HG02943 (cell line): ENCODE results near the gene MTHFD2.
"Not testable (repeated sequence)": the region's sequence is repeated elsewhere in the genome, so short reads cannot be mapped to it uniquely, and the experiment has no call there.

Experiments
- ATAC-seq: cut with Tn5 transposase; IDR thresholded peaks from one replicate; pipeline ENCODE4 v1.9.1; 2021; ENCODE audit warnings: mild to moderate bottlenecking, low read depth, moderate library complexity; ENCODE audit not compliant: unreplicated experiment

Gene MTHFD2

DNA sequence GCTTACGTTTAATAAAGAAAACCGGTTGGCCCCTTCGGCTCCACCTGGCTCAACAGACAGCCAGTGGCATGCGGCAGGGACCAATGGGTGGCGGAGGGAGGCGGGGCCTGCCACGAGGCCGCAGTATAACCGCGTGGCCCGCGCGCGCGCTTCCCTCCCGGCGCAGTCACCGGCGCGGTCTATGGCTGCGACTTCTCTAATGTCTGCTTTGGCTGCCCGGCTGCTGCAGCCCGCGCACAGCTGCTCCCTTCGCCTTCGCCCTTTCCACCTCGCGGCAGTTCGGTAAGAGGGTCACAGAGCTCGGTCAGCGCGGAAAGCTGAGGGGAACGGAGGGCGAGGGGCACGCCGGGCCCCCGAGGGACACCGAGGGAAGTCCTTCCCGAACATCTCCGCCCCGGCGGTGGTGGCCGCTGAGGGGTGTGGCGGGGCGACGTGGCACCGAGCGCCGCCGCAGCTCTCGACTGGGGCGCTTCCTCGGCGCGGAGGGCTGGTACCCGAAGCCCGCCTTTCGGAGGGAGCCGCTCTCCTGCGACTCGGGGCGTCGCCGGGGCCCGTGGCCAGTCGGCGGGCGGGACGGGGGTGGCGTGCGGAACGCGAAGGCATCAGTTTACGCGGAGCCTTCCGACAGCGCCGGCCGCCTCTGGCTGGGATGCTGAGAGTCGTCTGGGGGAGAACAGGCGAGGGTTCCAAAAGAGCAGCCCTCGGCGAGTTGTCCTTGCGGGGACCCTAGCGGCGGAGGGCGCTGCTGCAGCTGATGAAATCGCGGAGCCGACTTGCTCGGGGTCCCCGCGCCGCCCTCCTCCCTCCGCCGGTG lies at the start of gene MTHFD2:
MTHFD2 (plus strand) TSS at position 155 of the 814 bp plus-strand sequence; CDS start at position 182, 27 bp downstream.
- peak; percentile 87 for ATAC-seq

DNA sequence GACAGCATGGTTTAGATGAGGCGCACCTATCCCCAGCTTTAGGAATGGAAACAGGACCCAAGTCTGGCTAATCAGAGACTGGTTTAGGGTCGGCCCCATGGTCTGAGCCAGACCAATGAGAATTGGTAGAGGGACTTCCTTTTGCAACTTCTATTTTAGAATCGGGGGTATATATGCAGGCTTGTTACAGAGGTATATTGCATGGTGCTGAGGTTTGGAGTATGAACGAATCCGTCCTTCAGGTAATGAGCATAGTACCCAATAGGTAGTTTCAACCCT lies 49.2 kb upstream of the MTHFD2 start:
- no peak for ATAC-seq

DNA sequence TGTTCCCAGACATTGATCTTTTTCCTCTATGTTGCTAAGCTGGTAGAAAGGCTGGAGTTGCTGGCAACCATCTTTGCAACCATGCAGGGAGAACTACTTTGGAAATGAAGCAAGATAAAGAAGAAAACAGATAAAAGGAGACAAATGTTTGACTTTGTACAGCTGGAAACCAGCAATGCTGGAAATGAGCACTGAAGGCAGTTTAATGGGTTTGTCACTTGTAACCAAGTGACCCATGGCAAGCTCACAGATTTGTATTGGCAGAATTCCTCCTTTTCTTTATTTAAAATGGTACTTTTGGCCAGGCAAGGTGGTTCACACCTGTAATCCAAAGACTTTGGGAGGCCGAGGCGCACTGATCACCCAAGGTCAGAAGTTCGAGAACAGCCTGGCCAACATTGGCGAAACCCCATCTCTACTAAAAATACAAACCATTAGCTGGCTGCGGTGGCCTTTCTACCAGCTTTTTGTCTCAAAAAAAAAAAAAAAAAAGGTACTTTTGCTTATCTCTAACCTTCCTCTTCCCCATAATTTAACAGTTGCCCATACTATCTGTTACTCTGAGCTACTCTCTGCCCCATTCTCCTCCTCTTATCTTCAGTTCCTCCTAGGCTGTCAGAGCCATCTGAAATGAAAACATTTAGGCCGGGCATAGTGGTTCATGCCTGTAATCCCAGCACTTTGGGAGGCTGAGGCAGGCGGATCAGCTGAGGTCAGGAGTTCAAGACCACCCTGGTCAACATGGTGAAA lies 48.7 kb upstream of the MTHFD2 start:
- no peak for ATAC-seq

DNA sequence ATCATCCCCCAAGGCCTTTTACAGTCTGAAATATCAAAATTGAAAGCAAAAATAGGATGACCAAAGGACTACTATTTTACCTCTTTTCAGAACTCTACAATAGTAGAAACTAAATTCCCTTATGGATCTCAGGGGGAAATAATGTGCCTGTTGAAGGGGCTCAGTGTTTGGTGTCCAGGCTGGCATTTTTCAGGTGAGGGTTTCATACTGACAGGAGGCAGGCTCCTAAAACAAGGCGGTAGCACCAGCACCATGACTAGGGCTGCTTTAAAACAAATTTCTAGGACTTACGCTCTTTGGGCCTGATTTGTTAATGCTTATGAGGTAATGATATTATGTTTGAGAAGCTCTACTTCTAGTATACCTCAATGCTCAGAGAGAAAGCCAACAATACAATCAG lies 45.5 kb upstream of the MTHFD2 start:
- ATAC-seq, result no peak

DNA sequence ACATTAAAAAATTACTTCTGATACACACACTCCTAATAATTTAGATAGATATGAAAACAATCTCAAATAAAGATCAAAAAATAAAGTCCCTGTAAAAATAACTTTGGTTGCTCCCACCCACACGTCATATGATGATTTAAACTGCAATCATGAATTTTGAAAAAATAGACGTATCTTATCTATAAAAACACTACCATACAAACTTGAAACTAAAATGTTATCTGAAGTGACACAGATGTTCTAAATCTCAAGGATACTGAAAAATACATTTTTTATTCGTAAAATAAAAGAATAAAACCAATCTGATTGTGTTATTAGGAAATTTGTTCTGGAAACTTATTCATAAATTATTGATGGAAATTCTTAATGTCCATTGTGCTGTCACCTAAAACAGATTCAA lies 42.6 kb upstream of the MTHFD2 start:
- no peak for ATAC-seq

DNA sequence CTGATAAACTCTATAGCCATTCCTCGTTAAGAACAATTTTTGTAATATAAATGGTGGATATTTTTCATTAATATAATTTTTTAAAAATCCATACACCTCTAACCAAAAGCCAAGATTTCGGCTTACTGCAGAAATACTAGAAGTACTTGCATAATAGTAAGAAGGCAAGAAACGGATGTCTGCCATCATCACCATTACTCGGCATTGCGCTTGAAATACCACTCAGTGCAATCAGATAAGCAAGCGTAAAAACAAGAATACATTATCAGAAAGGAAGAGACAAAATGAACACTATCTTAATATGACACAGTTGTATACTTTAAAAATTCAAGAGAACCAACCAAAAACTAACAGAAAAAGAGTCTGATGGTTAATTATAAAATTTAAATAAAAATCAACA lies 35.5 kb upstream of the MTHFD2 start:
- no peak for ATAC-seq

DNA sequence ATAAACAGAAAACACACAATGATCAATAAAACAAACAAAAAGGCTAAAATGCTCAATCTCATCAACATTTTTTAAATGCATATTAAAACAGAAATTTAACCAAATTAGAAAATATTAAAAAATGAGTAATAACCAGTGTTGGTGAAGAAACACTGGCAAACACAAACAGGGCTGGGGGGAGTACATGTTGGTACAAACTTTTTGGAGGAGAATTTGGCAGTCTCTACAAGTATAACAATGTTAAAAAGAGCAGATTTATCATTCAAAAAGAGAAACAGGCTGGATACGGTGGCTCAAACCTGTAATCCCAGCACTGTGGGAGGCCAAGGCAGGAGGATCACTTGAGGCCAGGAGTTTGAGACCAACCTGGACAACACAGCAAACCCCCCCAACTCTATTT lies 33.7 kb upstream of the MTHFD2 start:
- ATAC-seq, result no peak

DNA sequence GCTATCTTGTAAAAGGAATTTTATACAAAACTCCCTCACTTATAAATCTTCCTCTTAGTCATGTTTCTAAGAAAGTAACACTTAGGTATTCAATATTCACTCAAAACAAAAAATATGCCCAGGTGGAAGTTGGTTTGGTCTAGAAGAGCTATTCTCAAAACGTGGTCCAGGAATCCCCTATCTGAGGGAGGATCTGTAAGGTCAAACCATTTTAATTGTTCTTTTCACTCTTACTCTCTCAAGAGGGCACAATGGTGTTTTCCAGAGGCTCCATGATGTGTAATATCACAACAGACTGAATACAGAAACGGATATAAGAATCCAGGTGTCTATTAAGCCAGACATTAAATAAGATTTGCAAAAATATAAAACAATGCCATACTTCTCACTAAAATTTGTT lies 29.7 kb upstream of the MTHFD2 start:
- ATAC-seq, result no peak

DNA sequence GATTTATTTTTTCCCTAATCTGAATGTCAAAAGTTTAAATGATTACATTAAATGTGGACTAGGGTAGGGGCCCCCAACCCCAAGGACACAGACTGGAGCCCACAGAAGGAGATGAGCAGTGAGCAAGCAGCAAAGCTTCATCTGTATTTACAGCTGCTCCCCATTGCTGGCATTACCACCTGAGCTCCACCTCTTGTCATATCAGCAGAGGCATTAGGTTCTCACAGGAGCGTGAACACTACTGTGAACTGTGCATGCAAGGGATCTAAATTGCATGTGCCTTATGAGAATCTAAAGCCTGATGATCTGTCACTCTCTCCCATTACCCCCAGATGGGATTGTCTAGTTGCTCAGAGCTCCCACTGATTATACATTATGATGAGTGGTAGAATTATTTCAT lies 23.5 kb upstream of the MTHFD2 start:
- no peak for ATAC-seq

DNA sequence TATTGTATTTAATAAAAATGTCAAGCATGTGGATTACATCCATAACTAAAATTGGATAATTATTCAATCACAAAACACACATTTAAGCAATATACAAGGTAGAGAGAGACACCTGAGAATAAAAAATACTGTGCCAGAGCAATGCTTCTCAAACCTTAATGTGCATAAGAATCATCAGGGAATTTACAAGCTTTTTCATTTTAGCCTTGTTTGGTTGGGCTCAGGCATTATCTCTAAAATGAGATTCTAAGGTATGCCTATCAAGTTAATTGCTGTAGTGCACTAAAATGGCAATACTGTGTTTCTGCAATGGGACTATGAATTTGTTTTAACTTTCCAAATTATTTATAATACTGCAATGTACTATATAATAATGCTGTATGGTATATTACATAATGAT lies 20.7 kb upstream of the MTHFD2 start:
- no peak for ATAC-seq

DNA sequence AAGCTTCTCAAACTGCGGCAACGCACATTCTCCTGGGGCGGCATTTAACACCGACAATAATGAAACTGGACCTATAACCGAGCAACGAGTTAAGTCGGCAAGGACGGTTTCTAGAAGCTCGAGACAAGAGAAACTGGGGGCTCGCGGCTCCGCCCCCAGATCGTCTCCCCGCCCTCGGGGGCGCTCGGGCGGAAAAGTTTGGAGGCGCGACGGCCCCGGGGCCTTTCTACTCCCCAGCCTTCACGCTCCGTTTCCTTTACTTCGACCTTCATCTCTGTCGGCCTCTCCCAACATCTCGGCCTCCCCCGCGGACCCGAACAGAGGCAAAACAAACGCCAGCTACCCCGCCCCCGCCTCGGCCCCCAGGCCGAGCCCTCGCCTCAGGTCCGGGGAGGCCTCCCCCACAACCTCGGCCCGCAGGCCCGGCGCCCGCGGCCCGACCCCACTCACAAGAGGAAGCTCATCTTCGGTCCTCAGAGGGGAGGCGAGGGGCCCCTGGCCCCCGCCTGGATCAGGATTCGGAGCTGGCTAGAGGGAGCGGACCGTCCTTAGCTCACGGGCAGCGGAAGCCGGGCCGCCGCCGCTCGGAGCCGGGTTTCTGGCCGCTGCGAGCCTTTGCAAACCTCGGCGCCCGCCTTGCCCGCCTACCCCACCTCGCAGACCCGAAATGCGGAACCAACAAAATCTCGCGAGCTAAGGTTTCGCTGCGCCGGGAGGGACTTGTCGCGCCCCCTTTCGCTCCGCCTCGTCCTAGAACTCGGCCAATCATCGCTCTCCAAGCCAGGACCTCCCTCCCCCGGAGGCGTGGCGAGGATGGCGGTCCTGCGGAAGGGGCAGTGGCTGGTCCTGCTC lies 20.0 kb upstream of the MTHFD2 start, which contains the start of gene MOB1A:
MOB1A (minus strand) TSS at position 669 of the 852 bp plus-strand sequence; CDS start at position 464, 205 bp downstream.
- peak; percentile 77 for ATAC-seq

DNA sequence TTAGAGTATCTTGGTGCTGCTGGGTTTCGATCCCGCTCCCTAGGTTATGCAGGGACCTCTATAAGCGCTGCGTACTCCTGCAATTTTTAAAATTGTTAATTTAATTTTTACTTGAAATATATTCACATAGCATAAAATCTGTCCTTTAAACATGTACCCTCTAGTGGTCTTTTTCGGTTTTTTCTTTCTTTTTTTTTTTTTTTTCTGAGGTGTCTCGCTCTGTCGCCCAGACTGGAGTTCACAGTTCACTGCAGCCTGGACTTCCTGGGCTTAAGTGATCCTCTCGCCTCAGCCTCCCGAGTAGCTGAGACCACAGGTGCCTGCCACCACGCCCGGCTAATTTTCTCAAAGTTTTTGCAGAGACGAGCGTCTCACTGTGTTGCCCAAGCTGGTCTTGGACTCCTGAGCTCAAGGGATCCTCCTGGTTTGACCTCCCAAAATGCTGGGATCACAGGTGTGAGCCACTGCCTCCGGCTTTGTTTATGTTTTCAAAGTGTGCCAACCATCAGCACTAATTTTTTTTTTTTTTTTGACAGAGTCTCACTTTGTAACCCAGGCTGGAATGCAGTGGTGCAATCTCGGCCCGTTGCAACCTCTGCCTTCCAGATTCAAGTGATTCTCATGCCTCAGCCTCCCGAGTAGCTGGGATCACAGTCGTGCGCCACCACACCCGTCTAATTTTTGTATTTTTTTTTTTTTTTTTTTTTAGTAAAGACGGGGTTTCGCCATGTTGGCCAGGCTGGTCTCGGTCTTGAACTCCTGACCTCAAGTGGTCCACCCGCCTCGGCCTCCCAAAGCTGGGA lies 19.2 kb upstream of the MTHFD2 start:
- ATAC-seq, result peak; percentile 18

DNA sequence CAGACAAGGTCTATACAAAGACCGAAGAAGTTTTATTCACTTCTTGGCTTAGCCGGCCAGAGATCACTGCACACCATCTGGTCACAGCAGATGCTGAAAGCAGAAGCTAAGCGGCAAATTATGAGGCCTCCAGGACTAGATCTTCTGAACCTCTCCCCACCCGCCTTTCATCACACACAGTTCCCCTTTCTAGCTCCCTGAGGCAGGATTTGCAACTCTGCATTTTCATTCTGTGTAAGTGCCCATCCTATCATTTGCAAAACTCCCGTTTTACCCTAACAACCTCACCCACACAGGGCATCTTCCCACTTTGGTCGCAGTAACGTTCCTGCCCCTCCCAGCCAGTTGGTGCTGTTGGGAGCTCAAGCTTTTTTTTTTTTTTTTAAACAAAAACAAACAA lies 16.7 kb upstream of the MTHFD2 start:
- no peak for ATAC-seq

DNA sequence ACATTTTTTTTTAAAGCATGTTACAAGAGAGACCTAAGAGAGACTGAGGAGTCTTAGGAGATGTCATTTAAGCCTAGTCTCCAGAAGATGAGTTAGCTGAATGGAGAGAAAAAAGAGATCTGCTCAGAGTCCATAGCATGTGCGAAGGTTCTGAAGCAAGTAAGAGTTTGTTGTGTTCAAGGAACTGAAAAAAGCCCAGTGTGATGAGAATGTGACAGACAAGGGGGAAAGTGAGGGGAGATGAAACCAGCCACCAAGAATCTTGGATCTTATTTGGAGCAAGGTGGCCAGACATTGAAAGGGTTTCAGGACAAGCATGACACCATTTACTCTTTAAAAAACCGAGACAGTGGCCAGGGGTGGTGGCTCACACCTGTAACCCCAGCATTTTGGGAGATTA lies 14.5 kb upstream of the MTHFD2 start:
- ATAC-seq, result no peak

DNA sequence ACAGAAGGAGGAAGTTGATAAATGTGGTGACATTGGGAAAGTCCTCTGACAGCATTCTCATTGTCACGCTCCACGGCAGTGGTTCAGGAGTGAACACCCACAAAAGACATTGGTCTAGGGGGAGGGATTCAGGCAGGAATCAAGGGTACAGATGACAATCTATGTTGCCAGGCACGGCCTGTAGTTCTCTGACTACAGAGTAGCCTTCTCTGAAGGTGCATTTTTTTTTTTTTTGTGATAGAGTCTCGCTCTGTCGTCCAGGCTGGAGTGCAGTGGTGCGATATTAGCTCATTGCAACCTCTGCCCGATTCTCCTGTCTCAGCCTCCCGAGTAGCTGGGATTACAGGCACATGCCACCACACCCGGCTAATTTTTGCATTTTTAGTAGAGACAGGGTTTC lies 12.4 kb upstream of the MTHFD2 start:
- peak; percentile 42 for ATAC-seq

DNA sequence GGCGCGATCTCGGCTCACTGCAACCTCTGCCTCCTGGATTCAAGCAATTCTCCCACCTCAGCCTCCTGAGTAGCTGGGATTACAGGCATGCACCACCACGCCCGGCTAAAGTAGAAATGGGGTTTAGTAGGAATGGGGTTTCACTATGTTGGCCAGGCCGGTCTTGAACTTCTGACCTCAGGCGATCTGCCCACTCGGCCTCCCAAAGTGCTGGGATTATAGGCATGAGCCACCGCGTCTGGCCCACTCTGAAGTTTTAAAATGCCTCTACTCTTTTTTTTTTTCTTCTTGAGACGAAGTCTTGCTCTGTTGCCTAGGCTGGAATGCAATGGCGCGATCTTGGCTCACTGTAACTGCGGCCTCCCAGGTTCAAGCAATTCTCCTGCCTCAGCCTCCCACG lies 11.7 kb upstream of the MTHFD2 start:
- not testable (repeated sequence) for ATAC-seq

DNA sequence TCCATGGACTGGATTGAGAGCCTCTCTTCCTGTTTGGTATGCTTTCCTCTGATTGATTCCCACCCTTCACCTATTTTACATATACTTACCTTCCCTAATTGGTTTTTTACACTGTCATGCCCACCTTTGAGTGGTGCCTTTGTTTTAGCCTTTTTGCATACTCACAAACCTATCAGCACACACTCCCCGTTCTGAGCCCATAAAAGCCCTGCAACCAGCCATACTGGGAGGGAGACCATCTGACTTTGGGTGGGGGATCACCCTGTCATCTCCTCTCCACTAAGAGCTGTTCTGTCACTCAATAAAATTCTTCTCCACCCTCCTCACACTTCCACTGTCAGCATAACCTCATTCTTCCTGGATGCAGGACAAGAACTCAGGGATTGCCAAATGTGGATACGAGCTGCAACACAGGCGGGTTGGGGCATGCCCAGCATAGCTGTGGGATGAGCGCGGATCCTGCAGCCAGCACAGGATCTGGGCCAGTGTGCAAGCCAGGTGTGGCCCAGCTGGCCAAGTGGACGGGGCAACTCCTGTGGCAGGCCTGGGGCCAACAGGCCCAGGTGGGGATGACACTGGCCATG lies 10.3 kb upstream of the MTHFD2 start:
- no peak for ATAC-seq

DNA sequence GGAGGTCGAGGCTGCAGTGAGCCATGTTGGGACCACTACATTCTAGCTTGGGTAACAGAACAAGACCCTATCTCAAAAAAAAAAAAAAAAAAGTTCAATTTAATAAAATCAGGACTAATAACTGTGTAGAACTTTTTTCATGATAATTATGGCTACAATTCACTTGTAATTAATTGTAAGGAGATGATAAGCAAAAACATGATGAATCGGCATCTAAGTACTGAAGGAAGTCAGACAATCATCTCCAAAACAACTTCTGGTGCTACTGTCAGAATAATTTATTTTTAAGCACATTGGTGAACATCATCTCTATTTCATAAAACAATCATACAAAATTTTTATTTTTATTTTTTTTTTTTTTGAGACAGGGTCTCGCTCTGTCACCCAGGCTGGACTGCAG lies 9.7 kb upstream of the MTHFD2 start:
- ATAC-seq, result no peak

DNA sequence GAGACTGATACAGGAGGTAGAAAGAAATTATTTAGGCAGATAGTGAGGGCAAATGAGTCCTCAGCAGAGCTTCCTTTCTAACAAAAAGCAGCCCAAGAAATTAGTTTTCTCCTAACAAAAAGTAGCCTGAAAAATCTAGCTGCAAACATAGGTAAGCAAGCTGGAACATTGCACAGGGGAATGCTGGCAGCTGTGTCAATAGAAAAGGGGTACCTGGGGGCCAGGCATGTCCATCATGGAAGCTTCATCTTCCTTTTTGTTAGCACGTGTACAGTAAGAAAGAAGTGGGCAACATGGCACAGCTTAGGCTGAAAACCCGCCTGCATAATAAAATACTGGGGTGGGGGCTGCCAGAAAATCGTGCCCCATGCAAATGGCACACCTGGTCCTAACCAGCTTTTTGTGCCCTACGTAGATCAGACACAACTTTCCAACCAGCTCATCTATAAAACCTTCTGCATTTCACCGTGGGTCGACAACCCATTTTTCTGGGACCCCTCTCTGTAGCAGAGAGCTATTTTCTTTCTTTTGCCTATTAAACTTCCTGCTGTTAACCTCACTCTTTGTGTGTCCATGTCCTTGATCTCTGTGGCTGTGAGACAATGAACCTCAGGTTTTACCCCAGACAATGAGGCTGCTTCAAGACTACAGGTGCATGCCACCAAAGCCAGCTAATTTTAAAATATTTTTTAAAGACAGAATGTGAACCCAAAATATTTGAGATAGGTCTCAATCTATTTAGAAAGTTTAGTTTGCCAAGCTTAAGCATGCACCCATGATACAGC lies 6.6 kb upstream of the MTHFD2 start:
- no peak for ATAC-seq
